Nucleus accumbens (tissue), 56 donors: ENCODE results near the gene PDCL2.
"Not testable (repeated sequence)": the region's sequence is repeated elsewhere in the genome, so short reads cannot be mapped to it uniquely, and the experiment has no call there.

Experiments used
- DNase-seq, 56 donors: peaks; one replicate each; lab custom pipeline; 2025; lab: John Stamatoyannopoulos, UW

The PDCL2 gene

DNA sequence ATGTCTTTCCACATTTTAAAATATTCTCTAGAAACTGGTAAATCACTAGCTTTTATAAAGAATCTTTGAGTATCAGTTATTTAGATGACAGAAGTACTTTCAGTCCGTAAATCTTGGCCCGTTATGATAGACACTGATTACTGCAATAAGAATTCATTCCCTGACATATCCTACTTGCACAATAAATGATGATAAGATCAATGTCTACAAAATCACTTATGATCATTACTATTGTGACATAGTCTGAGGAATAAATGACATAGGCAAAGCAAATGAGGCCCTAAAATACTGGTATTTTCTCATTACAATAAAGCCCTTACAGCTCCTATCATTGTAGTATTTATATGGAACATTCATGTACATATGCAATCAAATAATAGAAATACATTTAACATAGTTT lies 6.6 kb upstream of the PDCL2 start:
- DNase-seq = no peak

GRCh38 chr4:55588160-55588559 lies 3.9 kb downstream of the PDCL2 start:
- no peak for DNase-seq

- DNase-seq = not testable (repeated sequence)
Observed at GRCh38 chr4:55582773-55583172, 9.3 kb downstream of the PDCL2 start.

GRCh38 chr4:55578341-55579010 lies 13.6 kb downstream of the PDCL2 start:
- DNase-seq = no peak

GRCh38 chr4:55575513-55575912 lies 16.5 kb downstream of the PDCL2 start:
- no peak for DNase-seq

GRCh38 chr4:55574252-55574651 lies 17.8 kb downstream of the PDCL2 start:
- DNase-seq = no peak

GRCh38 chr4:55571806-55572205 lies 20.2 kb downstream of the PDCL2 start:
- no peak for DNase-seq

DNA sequence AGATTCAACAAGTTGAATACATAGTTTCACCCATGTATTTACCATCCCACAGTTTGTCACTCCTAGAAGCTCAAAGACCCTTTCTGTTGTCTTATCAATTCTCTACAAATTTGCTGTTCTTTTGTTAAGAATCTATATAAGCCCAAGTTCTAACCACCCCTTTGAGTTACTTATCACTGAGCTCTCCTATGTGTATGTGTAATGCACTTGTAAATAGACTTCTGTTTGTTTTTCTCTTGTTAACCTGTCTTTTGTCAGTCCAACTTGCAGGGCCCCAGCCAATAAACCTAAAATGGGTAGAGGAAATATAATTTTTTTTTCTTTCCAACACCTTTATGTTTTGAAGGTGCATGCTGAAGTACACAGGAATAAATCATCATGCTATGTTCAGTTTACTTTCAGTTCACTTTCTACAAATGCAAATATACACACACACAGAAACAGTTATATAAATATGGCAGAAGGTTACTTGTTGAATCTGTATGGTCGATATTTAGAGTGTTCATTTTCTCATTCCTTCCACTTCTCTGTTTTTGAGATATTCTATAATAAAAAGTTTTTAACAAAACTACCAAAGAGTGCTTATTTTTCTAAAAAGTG lies 23.0 kb downstream of the PDCL2 start:
- no peak for DNase-seq

DNA sequence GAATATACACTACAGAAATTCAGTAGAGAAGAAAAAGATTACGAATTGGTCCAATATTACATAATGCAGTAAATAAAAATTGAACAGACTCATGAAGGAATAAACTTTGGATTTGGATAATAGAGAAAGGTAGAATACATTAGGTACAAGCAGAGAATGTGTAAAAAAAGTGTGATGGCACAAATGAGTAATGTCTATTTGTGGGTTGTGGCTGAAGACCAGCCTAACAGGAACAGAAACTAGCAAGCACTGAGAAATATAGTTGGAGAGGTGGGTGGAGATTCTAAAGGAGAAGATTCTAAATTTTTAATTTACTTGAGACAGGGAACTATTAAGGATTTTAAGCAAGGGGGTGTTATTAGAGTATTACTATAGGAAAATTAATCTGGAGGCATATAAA lies 30.2 kb downstream of the PDCL2 start:
- no peak for DNase-seq

GRCh38 chr4:55560096-55560495 lies 31.9 kb downstream of the PDCL2 start:
- no peak for DNase-seq

DNA sequence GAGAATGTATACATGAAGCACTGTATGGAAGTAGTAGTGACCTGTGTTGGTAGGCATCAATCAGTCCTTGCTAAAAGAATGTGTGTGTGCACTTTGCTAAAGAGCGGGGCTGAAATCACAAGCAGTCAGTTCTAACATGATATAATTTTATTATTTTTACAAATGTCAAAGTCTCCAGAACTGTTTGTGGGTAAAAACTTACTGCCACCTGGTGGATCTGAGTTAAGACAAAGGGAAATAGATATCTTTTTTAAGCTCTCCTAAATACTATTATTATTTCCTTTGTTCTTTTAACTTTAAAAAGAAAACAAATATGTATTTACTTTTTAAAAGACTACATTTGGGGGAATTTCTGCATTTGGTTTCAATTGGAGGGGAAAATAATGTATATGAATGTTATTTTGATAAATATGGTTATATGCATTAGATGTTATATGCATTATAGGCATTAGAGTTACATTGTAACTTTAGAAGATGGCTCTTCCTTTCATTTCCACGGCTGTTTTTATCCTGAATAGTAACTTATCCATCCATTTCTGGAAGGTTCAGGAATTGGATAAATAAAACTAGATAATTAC lies 37.5 kb downstream of the PDCL2 start:
- no peak for DNase-seq

DNA sequence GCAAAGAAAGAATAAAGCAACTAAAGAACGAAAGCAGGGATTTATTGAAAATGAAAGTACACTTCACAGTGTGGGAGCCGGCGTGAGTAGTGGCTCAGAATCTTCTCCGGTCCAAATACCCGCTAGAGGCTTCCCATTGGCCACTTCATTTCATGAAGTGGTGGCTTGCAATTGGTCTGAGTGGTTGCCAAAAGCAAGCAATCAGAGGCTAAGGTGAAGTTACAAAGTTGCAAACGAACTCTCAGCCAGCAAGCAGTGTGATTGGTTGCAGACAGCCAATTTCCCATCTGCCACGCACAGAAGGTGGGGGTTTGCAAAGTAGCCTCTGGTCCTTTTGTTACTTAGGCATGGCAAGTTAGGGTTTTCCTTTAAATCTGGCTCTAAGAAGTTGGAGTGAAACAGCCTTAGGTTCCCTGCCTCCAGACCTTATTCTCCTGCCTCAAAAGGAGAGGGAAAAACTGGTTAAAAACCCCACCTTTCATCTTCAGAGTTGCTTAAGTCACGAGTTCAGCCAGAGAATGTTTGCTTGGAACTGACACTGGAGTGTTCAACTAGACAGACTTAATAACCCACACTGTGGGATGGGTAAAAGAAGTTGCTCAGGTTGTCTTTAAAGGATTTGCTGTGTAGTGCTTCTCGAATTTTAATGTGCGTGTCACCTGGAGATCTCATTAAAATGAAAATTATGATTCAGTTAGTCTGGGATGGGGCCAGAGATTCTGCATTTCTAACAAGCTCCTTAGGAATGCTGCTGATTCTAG lies 38.4 kb downstream of the PDCL2 start:
- peak in 7 of 56 donors; percentile 2 to 12 (median 4) for DNase-seq

GRCh38 chr4:55551964-55552363 lies 40.1 kb downstream of the PDCL2 start:
- not testable (repeated sequence) for DNase-seq

- no peak for DNase-seq
Observed at GRCh38 chr4:55549888-55550287, 42.2 kb downstream of the PDCL2 start.

GRCh38 chr4:55547918-55548317 lies 44.1 kb downstream of the PDCL2 start:
- DNase-seq = no peak

- peak in 1 of 56 donors; percentile 63 for DNase-seq
Observed at GRCh38 chr4:55547466-55547770, 44.6 kb downstream of the PDCL2 start.

DNA sequence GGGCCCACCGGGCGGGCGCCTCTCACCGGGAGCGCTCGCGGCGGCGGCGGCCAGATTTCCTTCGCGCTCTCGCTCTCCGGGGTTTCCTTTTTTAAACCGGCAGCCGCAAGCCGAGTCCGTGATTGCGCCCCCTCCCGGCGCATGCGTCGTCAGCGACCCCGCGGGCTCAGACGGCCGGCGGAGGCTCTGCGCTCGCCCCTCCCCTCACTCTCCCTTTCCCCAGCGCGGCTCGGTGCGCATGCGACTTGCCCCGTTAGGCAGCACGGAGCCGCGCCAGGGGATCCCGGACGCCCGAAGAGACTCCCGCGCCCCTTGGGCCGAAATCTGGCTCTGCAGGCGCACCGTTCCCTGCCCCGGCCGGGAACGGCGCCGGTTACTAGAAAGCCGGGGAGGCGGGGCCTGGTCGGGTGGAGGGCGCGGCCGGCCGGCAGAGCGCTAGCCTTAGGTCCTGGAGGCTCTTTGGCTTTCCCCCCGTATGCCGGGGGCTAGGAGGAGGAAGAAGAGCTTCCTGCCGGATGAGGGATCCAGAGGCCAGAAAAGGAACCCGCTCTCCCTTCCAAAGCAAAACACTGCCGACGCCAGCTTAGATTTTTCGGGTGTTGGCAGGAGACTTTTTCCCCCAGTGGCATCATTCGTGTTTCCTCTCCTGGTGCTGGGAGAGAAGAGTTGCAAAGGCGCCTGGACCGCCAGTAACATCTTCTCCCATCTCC lies 45.1 kb downstream of the PDCL2 start, which contains the start of gene CLOCK:
Gene CLOCK (minus strand): TSS at position 154 of the 710 bp plus-strand sequence. CDS start 64,124 bp downstream, outside the sequence.
- peak; percentile 54 to 98 (median 84) for DNase-seq

DNA sequence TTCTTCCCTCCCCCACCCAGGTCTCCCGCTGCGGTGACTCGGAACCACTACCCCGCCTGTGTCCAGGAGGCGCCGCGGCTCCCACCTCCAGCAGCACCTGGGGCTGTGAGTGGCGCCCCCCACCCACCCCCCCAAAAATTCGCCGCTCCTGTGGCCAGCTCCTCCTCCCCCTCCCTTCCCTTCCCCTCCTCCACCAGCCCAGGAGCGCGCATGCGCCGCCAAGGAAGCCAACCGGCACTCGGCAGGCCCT lies 45.6 kb downstream of the PDCL2 start:
- DNase-seq = peak in 14 of 56 donors; percentile 20 to 98 (median 88)

DNA sequence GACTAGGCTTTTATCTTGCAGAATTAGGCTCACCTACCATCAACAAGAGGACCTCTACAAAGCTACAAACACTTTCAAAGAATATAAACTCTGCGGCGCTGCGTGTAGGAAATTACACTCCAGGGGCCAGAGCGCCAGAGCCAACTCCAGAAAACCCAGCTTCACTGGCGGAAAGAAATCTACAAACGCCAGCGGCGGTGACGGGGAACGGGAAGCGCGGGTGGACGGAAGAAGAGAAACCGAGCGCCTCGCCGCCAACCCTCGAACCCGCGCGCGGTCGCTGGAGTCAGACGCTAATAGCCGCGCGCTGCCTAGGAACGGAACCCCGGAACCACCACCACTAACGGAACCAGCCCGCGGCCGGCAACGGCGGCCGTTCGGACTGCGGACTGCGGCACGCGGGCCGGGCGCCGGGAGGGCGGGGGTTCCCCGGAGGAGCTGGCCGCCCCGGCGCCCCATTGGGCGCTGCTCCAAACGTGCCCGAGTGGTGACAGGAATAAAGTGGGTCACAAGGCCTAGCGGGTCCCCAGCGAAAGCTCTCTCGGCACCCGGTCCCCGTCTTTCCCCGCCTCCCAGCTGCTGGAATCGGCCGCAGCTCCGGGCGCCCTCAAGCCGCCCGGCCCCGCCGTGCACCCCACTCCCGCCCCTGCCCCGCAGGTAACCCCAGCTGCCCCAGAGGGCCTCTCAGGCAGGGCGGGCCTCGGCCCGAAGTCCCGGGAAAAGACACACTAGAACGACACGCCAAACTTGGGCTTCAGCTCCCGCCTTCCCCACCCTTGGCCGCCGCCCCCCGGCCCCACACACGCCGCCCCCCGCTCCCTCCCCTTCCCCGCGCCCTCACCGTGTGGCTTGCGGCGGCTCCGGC lies 46.2 kb downstream of the PDCL2 start:
- DNase-seq = peak in 55 of 56 donors; percentile 38 to 91 (median 74)

GRCh38 chr4:55545151-55545550 lies 46.9 kb downstream of the PDCL2 start:
- no peak for DNase-seq
